Stimulated activated CD8-positive, alpha-beta memory T cell treated with anti-CD3 and anti-CD28 coated beads, Interleukin-7, amount 100 ng/mL, for 4 hours (primary cell): Measurements from ENCODE around the gene PFDN6.
A peak's percentile ranks its signal among the peaks of the same experiment; 100 is the strongest.

Source experiments
- DNase-seq, 2 donors: peaks; one replicate each; pipeline ENCODE4 v3.0.0-alpha.2; 2020; ENCODE audit warnings: low read depth in 2 of 2

The PFDN6 gene

DNA sequence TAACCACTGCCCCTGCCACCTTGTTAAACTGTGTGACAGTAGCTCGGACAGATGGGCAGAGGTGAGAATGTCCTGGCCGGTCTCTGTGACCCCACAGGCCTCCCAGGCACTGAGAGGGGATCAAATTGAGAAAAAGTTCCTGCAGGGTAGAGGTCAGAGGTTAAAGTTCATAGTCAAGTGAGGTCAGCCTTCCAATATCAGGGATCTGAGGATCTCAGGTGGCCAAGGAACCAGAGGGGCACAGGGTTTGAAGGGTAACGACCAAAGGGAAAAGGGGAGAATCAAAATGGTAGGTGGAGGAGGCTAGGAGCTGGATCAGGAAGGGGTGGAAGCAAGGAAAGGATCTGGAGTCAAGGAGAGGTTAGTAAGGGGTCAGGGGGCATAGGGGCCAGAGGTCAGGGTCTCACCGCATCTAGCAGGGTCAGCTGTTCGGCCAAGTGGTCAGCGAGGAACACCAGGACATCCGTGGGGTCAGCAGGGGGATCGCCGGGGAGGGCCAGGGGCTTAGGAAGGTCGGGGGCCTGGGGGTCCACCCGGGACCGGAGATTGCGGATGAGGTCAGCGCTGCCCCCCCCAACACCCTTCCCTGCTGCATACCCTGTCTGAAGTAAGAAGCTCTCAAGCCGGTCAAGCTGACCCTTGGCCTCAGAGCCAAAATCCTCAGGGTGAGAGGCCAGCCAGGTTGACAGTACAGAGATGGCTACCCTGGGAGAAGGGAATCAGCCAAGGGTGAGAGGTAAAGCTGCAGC is 6.4 kb downstream of the PFDN6 start:
- no peak for DNase-seq

DNA sequence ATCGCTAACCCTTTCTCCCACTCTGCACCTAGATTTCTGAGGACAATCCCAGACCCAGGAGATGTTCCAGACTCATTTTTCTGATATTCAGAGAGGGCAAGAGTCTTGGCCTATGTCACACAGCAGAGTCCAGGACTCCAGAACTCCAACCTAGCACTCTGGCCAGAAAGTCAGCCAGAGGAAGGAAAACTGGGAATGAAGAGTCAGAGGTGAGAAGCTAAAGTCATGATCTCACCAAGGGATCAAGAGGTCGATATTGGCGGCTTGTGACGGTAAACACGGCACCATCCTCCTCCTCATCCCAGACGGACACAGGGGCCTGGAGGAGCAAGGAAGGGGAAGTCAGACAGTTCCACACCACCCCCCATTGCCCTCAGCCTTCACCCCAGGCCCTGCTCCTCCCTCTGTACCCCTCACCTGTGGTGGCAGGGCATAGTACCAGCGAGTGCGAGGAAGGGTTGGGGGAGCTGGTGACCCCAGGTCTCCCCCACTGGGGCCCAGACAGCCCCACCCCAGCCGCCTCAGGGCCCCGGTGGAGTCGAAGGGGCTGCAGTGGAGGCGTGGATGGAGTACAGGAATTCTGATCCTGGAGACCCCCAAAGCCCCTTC is 7.5 kb downstream of the PFDN6 start:
- no peak for DNase-seq

DNA sequence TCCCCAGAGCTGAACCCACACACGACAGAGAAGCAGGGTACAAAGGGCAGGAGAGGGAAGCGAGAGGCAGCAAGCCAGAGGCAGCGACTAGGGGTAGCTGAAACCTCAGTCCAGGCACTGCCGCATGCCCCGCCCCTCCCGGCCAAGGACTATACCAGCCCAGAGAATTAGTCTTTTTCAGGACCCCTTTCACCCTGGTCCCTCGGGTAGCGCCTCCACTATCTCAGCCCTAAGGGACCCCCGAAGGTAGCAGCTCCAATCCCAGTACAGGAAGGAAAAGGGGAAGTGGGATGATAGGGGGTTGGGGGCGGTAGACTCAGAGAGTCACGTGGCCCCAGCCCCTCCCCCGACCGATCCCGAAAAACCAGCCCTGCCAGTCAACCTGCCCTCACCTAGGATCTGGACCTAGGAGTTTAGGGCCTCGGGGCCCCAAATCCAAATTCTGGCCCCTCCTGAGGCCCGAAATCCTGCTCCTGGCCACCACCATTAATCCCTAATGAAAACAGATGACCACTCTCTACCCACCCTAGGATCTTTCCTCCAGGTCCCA is 8.1 kb downstream of the PFDN6 start:
- DNase-seq = no peak

DNA sequence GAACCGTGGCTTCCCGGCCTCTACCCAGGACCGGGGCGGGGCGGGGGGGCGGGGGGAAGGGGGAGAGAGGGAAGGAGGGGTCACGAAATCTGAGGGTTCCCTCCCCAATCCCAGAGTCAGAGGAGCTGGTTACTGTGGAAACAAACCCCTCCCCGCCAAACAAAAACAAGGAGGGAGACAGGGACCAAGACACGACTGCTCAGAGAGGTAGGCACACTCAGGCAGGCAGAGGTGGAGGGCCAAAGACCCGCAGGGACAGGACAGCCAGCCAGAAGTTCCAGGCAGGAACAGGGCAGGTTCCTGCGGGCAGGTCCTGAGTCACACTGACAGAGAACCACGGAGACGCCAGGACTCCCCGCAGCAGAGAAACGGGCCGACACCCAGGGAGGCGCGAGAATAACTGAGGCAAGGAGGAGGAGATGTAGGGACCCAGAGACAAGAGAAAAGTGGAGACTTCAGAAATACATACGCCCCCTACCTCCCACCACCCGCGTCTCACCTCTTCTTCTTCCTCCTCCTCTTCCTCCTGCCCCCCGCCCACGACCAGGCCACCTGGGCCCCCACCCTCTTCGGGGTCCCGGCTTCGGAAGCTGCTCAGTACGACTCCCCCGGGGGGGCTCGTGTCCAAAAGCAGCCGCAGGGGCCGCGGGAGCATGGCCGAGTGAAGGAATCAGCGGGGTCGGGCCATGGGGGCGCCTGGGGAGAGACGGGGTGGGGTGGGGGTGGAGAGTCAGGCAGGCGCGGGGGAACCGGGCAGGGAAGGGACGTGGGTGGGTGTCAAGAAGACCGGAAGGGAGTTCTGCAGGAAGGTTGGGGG is 8.8 kb downstream of the PFDN6 start:
- DNase-seq = peak; percentile 17 to 31

DNA sequence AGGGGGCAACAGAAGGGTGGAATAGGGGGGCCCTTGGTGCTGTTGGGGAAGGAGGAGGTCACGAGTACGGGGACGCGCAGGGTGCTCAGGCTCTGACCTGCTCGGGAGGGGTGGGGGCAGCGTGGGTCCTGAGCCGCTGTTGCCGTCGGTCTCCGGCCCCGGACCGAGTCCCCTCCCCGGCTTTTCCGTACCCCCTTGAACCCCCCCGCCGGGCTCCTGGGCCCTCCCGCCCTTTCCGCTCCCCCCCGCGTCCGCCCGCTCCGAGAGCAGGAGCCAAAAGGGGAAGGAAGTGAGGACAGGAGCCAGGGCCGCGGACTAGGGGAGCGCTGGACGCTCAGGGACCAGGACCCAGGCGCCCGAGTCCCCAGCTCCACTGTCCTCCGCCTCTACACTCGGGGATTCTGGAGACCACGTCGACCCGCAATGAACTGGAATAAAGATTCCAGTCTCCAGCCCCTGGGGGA is 9.4 kb downstream of the PFDN6 start, which contains the start of gene RGL2:
Gene RGL2, minus strand, starts transcription at position 170 of the 464 bp plus-strand sequence. CDS start 332 bp downstream, outside the sequence.
- DNase-seq = peak; percentile 33 to 60

DNA sequence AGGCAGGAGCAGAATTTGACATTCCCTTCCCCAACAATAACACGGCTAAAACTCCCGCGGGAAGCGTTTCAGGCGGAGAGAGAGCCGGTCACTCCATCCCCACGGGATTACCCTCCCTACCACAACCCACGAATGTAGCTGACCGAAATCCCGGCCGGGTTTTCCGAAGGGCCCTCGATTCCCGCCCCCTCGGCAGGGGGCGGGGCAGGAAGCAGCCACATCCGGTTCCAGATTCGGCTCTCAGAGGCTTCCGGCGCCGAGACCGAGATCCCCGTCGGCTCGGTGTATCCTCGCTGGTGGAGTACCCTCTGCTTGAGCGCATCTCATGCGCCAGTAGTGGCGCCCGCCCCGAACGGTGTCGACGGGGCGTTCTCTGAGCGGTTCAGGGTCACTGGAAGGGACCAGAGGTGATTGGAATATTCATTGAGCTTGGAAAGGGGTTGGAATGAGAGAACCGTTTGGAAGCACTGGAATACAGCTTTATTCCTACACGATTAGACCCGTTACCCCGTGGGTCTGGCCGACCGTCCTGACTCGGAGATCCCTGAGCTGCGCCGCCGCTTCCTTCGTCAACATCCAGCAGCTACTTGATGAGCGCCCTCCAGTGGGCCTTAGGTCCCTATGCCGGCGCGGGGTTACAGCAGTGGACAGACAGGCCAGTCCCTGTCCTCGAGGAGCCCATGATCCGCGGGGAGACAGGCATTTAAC is 10.0 kb downstream of the PFDN6 start:
- DNase-seq = peak; percentile 86 to 90

DNA sequence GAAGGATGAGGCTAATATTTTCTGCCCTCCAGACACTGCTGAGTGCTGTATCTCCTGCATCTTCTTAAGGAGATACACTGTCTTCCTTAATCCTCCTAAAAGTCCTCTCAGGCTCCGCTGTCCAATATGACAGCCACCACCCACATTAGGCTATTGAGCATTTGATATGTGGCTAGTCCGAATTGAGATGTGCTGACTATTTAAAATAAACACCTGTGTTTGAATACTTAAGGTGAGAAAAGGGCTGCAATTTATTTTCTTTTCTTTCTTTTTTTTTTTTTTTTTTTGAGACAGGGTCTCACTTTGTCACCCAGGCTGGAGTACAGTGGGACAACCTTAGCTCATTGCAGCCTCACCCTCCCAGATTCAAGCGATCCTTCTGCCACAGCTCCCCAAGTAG is 12.5 kb downstream of the PFDN6 start:
- DNase-seq = no peak

DNA sequence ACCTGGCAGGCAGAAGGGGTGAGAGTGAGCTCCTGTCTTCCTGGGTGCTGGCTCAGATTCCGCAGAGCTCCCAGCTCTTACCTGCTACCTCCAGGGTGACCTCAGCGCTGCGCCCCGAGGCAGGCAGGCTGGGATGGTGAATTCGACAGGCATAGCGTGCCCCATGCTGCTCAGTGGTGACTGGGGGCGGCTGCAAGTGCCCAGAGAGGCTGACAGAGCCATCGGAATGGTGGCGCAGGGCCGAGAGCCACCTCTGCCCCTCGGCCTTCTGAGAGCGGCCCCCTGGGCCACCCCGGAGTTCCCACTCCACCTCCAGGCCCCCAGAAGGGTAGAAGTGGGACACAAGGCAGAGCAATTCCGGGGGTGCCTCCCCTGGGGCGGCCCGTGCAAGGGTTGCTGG is 14.8 kb downstream of the PFDN6 start:
- no peak for DNase-seq

DNA sequence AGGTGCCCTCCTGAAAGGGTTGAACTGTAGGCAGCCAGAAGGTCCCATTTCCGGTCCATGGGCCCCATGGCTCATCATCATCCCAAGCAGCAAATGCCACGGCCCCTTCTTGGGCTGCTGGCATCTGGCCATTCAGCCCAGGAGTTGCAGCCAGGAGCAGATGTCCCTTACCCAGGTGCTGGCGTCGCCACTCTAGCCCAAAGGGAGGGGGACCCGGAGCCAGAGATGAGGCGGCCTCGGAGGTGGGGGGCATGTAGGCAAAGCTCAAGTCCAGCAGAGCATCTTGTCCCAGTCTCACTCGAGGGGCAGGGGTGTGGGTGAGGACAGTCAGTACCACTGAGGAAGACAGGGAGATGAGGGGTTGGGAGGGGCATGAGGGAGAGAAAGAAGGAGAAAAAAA is 15.7 kb downstream of the PFDN6 start:
- no peak for DNase-seq

DNA sequence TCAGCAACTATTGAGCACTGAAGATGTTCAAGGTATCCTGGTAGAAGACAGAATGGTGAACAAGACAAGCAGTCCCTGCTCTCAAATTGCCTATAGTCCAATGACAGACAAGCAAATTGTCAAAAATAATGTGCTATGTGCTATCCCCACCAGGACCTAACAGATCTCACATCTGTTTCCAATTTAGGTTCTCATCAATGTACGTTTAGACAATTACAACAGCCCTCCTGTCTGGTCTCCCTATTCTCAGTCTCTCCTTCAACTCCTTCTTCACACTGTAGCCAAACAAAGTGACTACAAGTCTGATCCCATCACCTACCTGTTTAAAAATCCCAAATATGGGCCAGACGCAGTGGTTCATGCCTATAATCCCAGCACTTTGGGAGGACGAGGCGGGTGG is 17.0 kb downstream of the PFDN6 start:
- no peak for DNase-seq

DNA sequence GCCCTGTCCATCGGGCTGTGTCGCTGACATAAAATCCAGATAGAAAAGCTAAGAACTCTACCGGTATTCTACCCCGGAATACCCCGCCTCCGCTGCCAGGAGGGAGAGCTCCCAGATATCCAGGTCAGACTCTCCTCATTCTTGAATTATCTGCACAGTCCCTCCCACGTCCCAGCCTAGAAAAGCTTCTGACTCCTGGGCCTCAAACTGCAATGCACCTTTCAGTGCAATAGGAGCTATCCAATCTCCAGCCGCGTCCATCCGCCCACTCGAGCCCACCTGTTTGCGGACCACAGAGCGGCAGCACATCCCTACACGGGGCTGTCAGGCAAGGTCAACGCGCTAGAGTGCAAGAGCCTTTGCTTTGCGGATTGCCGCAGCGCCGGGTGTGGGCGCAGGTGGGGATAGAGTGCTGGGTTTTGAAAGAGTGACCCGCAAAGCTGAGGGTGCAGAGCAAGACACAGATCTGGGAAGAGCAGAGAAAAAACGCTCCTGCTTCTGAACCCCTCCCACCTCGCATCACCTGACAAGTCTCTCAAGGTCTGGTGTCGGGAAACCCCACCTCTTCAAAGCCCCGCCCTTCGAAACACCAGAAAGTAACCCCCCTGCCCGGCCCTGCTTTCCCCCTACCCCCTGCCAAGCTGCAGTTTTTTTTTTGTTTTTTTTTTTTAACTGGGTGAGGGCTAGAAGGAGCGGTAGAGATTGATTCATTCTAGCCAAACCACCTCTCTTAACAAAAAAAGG is 23.1 kb downstream of the PFDN6 start:
- DNase-seq = peak; percentile 76 to 77

DNA sequence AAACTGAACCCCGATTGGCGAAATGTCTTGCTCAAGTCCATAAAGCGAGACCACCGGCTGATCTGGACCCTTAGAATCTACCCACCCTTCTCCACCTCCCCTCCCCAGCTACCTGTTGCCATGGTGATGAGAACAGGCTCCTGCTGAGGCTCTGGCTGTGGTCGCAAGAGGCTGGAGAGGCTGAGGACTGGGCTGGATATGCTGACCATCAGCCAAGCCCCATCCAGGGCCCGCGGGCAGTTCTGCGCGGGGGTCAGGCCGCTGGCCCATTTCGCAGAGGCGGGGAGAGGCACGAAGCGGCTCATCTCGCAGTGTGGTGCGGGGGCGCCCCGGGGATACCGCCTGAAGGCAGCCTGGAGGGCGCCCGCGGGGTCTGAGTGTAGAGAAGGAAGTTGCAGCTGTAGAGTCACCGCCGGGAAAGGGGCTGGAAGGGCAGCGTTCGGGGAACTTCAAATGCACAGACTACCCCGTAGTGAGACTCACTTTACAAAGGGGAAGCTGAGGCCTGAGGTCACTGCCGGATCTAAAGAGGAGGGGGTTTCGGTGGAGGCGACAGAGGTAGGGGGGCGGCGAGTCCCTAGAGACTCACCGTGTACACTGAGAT is 23.8 kb downstream of the PFDN6 start:
- DNase-seq = peak in 1 of 2 donors; percentile 55

DNA sequence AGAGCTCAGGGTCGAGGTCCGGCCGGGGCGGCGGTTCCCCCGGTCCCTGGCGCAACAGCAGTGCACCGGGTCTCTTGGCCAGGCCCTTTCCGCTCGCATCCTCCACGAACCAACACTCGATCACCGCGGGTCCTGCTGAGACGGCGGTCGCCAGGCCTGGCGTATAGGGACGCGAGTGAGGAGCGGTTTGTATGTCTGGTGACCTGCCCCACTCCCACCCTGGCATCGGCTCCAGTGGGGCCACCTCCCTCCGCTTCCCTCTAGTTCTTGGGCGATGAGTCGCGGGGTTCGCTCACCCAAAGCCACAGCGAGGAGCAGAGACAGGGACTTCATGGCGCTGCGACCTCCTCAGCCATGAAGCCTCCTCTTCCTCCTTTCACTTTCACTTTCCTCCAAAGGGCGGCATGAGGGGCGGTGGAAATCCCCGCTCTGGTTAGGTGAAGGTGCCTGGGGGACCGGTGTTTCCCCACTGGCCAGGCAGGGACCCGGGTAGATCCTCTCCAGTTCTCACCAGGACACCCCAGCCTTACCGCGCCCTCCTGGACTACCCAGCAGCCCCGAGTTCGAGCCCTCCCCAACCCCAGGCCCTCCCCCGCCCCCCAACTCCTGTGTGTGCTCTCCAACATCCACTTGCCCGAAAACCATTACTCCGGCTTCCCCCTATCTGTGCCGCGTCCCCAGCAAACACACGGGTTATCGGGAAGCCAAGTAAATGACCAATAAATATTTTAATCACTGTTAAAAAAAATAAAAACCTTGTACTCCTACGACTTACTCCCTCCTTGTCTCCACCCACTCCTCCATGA is 24.5 kb downstream of the PFDN6 start, which contains the start of gene TAPBP:
Gene TAPBP, minus strand, starts transcription at position 370 of the 806 bp plus-strand sequence. Its CDS starts 37 bp downstream, at position 333.
- DNase-seq = peak; percentile 83 to 87

DNA sequence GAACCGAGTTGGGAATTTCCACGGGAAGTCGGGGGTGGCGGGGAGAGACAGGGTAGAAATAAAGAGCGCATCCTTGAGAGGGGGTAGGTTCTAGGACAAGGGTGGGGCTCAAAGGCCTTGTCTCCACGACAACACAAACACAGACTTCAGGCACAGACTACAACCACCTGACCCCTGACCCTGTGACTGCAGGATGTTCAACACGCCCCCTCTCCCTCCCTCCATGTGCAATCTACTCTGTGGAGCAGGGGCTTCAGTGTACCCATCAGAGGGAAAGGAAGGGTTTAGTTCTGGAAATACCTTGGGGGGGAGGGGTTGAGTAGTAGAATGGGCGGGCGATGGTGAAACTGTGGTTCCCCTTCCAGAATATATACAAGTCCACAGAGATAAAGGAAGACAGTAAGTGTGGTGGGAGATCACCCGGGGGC is 25.1 kb downstream of the PFDN6 start:
- DNase-seq = peak; percentile 57 to 62

DNA sequence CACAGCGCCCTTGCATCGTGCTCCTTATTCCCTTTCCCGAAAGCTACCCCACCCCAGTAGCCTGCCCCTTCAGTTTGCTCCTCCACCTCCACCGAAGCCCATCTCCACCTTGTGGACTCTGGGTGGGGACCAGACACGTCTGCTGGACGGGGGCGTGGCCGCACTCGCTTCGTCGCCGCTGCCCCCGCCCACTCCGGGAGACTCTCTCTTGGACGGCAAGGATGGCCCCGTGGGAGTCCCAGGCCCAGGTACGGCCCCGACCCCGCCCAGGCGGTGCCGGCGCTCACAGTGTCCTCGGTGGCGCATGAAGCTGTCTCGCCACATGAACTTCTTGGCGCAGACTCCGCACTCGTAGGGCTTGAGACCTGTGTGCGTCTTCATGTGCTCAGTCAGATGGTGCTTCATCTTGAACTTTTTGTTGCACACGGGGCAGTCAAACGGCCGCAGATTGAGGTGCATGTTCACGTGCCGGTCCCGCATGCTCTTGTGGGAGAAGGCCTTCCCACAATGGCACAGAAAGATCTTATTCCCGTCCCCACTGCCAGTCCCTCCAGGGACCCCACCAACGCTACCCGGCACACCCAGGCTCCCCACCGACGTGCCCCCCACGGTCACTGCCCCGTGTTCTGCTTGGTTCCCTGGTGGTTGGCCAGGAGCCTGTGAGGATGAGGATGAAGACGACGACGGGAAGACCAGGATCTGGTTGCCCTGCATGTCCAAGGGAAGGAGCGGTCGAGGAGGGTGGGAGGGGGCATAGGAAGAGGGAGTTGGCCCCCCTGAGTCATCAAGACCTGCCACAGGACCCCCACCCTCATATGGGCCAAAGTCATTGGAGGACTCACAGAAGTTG is 25.8 kb downstream of the PFDN6 start:
- DNase-seq = no peak

DNA sequence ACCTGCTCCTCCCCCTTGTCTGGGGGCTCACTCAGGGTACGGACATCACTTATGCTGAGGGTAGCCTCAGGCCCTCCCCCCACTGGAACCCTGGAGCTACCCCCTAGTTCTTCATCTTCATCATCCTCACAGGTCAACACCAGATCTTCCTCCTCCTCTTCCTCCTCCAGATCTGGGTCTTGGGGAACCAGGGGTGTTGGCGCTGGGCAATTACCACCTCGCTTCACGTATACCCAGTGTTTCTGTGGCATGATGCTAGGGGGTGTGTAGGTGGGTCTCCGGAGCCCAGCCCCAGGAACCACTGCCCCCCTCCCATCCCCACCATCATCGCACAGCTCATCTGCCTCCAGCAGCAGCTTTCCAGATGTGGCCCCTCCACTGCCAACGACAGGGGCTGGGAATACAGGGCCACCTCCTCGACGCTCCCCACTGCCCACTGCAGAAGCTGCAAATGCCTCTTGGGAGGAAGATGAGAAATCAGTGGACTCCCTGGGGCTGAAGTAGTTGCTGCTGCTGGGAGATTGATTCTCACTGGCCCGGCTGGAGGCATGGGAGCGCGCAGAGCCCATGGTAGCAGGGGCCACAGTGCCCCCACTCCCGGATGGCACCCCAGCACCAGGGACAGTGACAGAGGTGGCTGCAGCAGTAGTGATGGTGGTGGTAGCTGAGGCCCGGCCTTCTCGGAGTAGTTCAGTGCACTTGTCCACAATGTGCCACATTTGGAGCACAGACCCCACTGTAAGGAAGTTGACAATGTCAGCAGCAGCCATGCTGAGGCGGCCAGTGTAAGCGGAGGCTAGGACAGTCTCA is 26.6 kb downstream of the PFDN6 start:
- DNase-seq = no peak

DNA sequence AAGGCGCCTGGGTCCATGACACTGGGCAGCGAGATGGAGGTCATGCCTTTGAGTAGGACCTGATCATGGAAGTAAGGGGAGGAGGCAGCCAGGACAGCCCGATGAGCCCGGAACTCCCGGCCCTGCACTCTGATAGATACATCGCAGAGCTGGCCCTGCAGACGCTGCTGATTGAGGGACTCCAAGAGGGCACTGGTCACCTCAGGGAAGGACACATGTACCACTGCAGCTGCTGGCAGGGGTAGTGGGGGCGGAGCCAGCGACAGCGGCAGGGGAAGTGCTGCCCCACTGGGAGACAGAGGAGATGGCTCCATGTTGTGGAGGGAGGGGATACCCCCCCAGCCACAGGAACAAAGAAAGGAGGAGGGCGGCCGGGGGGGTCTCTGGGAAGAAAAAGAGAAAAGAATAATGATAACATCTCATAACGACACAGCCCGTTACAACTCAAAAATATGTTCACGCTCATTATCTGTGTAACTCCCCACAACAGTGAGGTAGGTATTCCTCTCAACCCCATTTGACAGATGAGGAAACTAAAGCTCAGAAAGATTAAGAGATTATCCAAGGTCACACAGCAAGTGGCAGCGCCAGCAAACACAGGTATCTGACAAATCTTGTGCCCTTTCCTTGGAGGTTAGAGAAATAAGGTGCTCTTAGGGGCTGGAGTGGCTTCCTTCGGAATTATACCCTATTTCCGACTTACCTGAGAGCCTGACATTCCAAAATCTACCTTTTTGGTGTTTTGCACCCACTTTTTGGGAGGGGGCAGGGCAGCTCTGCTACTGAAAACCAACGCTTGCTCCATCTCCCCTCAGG is 27.4 kb downstream of the PFDN6 start:
- DNase-seq = no peak
